Activated T-helper 1 cell treated with anti-CD3 and anti-CD28 coated beads, Interleukin-2, amount 50 U/mL, for 16 hours (primary cell): Measurements from ENCODE around the gene METTL5.
"Not testable (repeated sequence)": the region's sequence is repeated elsewhere in the genome, so short reads cannot be mapped to it uniquely, and the experiment has no call there.

ENCODE experiments used
- DNase-seq, 2 donors: peaks; one replicate each; pipeline ENCODE4 v3.0.0-alpha.2; 2020; ENCODE audit warnings: low read depth in 1 of 2, low spot score in 1 of 2

Gene METTL5

GRCh38 chr2:169824373-169825333 is at the start of gene METTL5:
Gene METTL5 (minus strand): TSS chr2:169824905. CDS start chr2:169824597, 308 bp downstream.
- peak; percentile 48 to 66 for DNase-seq

DNA sequence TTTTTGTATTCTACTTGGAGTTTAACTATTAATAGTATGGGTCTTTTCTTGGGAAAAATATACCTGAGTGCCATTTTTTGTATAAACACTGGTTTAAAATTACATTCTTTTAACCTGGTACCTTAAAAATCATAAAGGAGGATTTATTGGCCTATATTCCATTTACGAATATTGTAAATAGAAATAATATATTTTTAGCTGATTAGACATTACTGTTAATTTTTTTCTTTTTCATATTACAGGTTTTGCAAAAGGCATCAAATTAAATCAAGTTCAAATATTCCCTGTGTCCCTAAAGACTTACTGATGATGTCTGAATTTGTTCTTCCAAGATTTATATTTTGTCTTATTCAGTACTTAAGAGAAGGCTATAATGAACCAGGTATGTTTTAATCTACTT is 47.3 kb upstream of the METTL5 start:
- DNase-seq: no peak

DNA sequence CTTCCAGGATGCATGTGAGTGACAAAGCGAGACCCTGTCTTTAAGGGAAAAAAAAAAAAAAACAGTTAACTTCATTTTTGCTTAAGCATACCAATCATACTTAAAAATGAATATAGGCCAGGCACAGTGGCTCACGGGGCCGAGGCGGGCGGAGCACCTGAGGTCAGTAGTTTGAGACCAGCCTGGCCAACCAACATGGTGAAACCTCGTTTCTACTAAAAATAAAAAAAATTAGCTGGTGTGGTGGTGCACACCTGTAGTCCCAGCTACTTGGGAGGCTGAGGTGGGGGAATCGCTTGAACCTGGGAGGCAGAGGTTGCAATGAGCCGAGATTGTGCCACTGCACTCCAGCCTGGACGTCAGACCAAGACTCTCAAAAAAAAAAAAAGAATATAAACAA is 46.7 kb upstream of the METTL5 start:
- not testable (repeated sequence) for DNase-seq

DNA sequence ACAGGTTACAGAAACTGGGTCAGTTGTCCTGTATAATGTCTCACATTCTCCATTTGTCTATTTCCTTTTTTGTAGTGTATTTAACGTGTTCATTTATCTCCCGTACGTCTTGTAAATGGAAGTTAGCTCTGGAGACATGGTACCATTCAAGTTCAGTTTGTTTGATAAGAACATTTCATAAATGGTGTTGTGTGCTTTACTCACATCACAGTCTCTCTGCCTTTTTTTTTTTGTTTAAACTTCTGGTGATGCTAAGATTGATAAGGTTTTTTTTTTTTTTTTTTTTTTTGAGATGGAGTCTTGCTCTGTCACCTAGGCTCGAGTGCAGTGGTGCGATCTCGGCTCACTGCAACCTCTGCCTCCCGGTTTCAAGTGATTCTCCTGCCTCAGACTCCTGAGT is 44.2 kb upstream of the METTL5 start:
- DNase-seq: no peak

GRCh38 chr2:169867579-169867978 is 42.9 kb upstream of the METTL5 start:
- no peak for DNase-seq

DNA sequence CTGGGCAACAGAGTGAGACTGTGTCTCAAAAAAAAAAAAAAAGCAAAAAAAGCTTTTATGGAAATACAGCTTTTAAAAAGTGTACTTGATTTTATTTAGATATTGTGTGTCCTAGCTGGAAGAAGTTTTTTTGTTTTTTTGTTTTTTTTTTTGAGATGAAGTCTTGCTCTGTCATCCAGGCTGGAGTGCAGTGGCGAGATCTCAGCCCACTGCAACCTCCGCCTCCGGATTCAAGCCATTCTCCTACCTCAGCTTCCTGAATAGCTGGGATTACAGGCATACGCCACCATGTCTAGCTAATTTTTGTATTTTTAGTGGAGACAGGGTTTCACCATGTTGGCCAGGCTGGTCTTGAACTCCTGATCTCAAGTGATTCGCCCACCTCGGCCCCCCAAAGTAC is 41.5 kb upstream of the METTL5 start:
- DNase-seq: not testable (repeated sequence)

- DNase-seq: no peak
Observed at GRCh38 chr2:169865492-169865891, 40.8 kb upstream of the METTL5 start.

DNA sequence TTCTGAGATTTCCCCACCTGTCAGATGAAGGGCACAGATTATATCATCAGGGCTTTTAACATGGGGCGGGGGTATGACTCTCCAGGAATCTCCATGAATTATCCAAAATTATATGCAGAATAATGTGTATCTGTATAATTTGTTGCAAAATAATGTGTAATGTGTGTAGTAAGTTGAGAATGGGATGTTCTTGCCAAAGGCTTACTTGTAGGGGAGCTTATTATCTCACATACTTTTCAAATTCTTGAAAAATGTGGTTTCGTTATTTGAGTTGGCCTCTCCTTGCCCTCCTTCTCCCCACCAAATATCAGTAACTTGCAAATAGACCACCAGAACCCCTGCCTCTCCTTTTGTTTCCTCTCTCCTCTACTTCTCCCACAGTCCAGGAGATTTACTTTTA is 38.1 kb upstream of the METTL5 start:
- DNase-seq: no peak

GRCh38 chr2:169860149-169860548 is 35.4 kb upstream of the METTL5 start:
- no peak for DNase-seq

GRCh38 chr2:169859423-169859822 is 34.7 kb upstream of the METTL5 start:
- DNase-seq: no peak

DNA sequence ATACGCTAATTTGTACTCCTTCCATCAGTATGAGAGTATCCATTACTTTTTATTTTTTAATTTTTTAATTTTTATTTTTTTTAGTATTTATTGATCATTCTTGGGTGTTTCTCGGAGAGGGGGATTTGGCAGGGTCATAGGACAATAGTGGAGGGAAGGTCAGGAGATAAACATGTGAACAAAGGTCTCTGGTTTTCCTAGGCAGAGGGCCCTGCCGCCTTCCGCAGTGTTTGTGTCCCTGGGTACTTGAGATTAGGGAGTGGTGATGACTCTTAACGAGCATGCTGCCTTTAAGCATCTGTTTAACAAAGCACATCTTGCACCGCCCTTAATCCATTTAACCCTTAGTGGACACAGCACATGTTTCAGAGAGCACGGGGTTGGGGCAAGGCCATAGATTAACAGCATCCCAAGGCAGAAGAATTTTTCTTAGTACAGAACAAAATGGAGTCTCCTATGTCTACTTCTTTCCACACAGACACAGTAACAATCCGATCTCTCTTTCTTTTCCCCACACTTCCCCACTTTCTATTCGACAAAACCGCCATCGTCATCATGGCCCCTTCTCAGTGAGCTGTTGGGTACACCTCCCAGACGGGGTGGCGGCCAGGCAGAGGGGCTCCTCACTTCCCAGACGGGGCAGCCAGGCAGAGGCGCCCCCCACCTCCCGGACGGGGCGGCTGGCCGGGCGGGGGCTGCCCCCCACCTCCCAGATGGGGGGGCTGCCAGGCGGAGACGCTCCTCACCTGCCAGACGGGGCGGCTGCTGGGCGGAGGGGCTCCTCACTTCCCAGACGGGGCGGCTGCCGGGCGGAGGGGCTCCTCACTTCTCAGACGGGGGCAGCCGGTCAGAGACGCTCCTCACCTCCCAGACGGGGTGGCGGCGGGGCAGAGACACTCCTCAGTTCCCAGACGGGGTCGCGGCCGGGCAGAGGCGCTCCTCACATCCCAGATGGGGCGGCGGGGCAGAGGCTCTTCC is 30.9 kb upstream of the METTL5 start:
- DNase-seq: not testable (repeated sequence)

- DNase-seq: no peak
Observed at GRCh38 chr2:169853041-169853668, 28.4 kb upstream of the METTL5 start.

DNA sequence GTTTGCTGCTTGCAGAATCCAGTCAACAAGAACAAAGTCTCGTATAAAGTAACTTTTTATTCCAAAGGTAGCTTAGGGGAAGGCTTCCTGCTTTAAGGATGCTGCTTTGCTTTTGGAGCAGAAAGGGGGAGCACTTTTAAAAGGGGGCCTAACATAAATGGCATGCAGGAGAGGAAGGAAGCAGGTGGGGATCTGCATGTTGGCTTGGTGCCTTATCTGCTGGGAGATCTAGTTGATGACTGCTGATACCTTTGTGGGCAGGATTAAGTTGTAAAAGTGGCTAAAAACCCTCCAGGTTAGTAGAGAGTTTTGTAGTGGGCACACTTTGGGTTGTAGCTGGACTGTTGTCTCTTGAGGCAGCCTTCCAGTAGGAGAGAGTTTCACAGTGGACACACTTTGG is 25.0 kb upstream of the METTL5 start:
- no peak for DNase-seq

DNA sequence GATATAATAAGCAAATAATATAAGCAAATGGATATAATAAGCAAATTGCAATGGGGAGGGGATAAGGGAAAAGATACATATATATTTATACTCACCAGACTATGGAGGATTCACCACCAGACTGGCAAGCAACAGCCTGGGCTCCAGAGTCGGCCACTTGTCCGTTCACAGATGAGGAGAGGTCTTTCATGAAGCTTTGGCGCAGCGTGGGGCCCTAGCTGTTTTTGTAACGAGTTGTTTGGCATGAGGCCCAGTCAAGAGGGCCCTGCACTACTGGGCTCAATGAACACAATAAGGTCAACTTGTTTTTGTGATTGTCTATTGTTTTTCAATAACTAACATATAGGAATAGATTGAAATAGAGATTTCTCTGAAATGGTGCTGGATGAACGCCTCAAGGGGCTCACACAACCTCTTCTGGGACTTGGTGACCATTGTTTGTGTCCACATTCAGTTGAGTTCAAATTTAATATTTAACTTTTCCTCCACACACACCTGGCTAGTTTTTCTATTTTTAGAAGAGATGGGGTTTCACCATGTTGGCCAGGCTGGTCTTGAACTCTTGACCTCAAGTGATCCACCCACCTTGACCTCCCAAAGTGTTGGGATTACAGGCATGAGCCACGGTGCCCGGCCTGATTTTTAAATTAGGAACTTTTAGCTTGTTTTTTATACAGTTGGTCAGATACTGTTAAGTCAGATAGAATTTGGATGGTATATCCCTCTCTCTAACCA is 24.4 kb upstream of the METTL5 start:
- not testable (repeated sequence) for DNase-seq

DNA sequence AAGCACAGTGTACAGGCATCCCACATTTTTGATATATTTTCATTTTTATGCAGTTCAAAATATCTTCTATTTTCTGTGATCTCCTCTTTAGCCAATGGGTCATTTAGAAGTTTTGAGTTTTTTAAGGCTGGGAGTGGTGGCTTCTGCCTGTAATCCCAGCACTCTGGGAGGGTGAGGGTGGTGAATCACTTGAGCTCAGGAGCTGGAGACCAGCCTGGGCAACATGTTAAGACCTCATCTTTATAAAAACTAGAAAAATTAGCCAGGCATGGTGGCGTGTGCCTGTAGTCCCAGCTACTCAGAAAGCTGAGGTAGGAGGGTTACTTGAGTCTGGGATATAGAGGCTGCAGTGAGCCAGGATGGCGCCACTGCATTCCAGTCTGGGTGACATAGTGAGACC is 20.3 kb upstream of the METTL5 start:
- DNase-seq: no peak

DNA sequence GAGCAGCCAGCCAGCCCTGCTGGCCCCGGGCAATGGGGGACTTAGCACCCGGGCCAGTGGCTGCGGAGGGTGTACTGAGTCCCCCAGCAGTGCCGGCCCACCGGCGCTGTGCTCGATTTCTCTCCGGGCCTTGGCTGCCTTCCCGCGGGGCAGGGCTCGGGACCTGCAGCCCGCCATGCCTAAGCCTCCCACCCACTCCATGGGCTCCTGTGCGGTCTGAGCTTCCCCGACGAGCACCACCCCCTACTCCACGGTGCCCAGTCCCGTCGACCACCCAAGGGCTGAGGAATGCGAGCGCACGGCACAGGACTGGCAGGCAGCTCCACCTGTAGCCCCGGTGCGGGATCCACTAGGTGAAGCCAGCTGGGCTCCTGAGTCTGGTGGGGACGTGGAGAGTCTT is 16.9 kb upstream of the METTL5 start:
- DNase-seq: not testable (repeated sequence)

DNA sequence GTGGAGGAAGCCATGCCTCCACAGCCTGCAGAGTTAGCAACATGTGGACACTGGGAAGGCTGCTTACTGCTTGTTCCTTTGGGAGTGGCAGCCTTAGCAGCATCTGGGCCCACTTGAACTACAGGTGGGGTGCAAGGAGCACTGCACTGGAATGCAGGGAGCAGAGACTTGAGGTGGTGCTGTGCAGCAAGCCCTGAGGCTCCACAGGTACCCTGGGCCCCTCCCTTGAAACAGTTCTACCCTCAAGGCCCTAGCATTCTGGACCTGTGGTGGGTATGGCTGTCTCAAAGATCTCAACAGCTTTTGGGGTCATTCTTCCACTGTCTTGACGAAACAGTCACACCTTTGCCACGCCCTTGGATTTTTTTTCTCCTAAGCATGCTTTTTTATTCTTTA is 16.0 kb upstream of the METTL5 start:
- DNase-seq: no peak

GRCh38 chr2:169839954-169840746 is 15.4 kb upstream of the METTL5 start:
- no peak for DNase-seq

DNA sequence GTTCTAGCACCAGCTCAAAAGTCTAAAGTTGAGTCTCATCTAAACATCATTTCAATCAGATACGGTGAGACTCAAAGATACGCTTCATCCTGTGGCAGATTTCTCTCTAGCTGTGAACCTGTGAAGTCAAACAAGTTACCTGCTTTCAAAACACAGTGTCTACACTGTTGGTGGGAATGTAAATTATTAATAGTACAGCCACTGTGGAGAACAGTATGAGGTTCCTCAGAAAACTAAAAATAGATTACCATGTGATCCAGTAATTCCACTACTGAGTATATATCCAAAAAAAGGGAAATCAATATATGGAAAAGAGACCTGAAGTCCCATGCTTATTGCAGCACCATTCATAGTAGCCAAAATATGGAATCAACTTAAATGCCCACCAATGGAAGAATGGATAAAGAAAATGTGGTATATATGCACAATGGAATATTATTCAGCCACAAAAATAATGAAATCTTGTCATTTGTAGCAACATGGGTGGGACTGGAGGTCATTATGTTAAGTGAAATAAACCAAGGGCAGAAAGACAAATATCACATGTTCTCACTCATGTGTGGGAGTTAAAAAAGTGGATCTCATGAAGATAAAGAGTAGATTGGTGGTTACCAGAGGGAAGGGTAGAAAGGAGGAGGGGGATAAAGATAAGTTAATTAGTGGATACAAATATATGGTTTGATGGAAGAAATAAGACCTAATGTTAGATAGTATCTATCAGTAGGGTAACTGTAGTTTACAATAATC is 14.2 kb upstream of the METTL5 start:
- no peak for DNase-seq
